Measurements from ENCODE around the gene SYT17.

The SYT17 gene

GRCh38 chr16:19240494-19240893 is 72.5 kb downstream of the SYT17 start:
- peaks cover 0 to 19% of the 10 kb centered on the region in 2 donors for H3K27me3 Mint-ChIP-seq
- H3K36me3 Mint-ChIP-seq (ENCODE audit: insufficient read depth), result no peaks in the 10 kb centered on the region
- H3K4me3 Mint-ChIP-seq, result no peak overlapping the region
- peaks cover 0 to 2% of the 10 kb centered on the region in 2 donors for H3K9me3 Mint-ChIP-seq
- ATAC-seq (replicated peaks), result no peak
- H3K27ac Mint-ChIP-seq, result no peak overlapping the region
- DNase-seq, result no peak
- H3K4me1 Mint-ChIP-seq (ENCODE audit: low read depth in 2 of 2), result no peaks in the 10 kb centered on the region

GRCh38 chr16:19241512-19241911 is 73.5 kb downstream of the SYT17 start:
- no peak overlapping the region for H3K27ac Mint-ChIP-seq
- H3K9me3 Mint-ChIP-seq, result no peaks in the 10 kb centered on the region
- no peak overlapping the region for H3K4me3 Mint-ChIP-seq
- no peak for DNase-seq
- H3K4me1 Mint-ChIP-seq (ENCODE audit: low read depth in 2 of 2), result no peaks in the 10 kb centered on the region
- peaks cover under 1 to 19% of the 10 kb centered on the region in 2 donors for H3K27me3 Mint-ChIP-seq
- no peak for ATAC-seq (replicated peaks)
- H3K36me3 Mint-ChIP-seq (ENCODE audit: insufficient read depth), result no peaks in the 10 kb centered on the region

DNA sequence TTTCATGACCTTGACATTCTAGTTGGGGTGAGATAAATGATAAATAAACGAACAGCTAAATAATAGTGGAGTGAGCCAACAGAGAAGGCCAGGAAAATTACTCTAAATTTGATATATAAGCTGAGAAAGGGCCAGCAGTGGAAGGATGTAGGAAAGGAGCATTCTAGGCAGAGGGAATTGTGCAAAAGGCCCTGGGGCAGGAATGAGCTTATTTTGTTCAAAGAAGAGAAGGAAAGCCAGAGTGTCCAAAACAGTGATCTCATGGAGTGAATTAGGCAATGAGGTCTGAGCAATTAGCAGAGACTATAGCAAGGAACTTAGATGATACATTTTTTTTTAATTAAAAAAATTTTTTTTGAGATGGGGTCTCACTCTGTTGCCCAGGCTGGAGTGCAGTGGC is 74.1 kb downstream of the SYT17 start:
- Mint-ChIP-seq H3K4me1 (ENCODE audit: low read depth in 2 of 2) (no peaks in the 10 kb centered on the region), H3K27me3 (peaks cover 5 to 19% of the 10 kb centered on the region in 2 donors), H3K9me3 (no peaks in the 10 kb centered on the region), H3K4me3 (no peak overlapping the region), H3K27ac (no peak overlapping the region), H3K36me3 (ENCODE audit: insufficient read depth) (no peaks in the 10 kb centered on the region)
- no peak for DNase-seq
- ATAC-seq (replicated peaks), result no peak

DNA sequence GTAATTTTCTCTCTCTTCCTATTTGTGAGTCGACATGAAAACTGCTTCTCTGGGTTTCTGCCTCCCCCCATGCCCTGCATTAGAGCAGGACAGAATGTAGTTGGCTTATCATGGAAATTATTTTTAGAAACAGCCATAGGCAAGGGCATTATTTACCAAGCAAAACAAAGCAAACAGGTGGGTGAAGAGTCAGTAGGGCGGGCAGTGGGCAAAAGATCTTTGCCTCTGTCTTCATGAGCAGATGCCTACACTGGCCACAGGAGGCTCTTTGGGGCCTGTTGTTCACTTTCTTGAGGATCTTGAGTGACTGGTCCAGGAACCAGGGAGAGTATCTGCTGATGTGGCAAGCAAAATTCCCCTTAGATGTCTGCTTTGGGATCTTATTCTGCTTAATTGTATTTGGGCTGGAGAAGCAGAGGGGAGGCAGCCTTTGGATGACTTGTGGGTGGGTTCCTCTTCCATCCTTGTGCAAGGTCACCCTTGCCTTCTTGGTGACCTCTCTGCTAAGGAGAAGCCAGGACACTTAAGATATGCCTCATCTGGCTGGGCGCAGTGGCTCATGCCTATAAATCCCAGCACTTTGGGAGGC is 75.0 kb downstream of the SYT17 start:
- Mint-ChIP-seq H3K4me3 (no peak overlapping the region), H3K27me3 (peaks cover 5 to 12% of the 10 kb centered on the region in 2 donors), H3K27ac (no peak overlapping the region), H3K36me3 (ENCODE audit: insufficient read depth) (no peaks in the 10 kb centered on the region), H3K4me1 (ENCODE audit: low read depth in 2 of 2) (no peaks in the 10 kb centered on the region), H3K9me3 (no peaks in the 10 kb centered on the region)
- ATAC-seq (replicated peaks), result no peak
- no peak for DNase-seq

DNA sequence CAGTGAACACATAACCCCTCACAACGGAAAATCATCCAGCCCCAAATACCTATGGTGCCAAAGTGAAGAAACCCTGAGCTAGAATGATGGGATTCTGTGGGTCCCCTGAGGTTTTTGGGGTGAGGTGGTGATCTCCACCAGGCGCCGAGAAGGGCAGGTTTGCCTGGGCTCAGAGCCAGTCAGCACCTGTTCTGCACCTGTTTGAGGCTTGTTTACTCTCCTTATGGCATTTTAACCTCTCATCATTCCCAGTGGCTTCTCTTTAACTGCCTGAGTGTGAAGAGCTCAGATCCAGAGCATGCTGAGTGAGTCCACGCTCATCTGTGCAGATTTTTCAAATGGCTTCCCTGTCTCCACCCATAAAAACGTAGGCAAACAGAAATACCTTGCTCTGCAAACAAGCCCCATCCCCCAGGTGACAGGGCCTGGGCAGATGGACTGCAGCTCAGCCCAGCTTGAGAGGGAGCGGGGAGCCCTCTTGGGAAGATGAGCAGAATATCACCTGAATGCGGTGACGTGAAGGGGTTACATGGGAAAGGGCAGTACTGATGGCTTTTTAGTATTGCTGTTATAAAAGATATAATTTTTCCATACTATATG is 77.4 kb downstream of the SYT17 start:
- H3K27me3 Mint-ChIP-seq, result peaks cover 5 to 9% of the 10 kb centered on the region in 2 donors
- ATAC-seq (replicated peaks) (no peak), DNase-seq (no peak)
- no peaks in the 10 kb centered on the region for H3K36me3 Mint-ChIP-seq (ENCODE audit: insufficient read depth)
- H3K4me1 Mint-ChIP-seq (ENCODE audit: low read depth in 2 of 2), result no peaks in the 10 kb centered on the region
- no peak overlapping the region for H3K4me3 Mint-ChIP-seq
- H3K27ac Mint-ChIP-seq, result no peak overlapping the region
- no peaks in the 10 kb centered on the region for H3K9me3 Mint-ChIP-seq

- no peak for ATAC-seq (replicated peaks)
- Mint-ChIP-seq H3K4me3 (no peak overlapping the region), H3K9me3 (no peaks in the 10 kb centered on the region), H3K36me3 (ENCODE audit: insufficient read depth) (no peaks in the 10 kb centered on the region), H3K27me3 (peaks cover 9 to 48% of the 10 kb centered on the region in 2 donors), H3K4me1 (ENCODE audit: low read depth in 2 of 2) (no peaks in the 10 kb centered on the region), H3K27ac (no peak overlapping the region)
- DNase-seq, result no peak
Measured at GRCh38 chr16:19252904-19253303, 84.9 kb downstream of the SYT17 start.

- Mint-ChIP-seq H3K4me1 (ENCODE audit: low read depth in 2 of 2) (no peaks in the 10 kb centered on the region), H3K36me3 (ENCODE audit: insufficient read depth) (no peaks in the 10 kb centered on the region), H3K27me3 (peaks cover 9 to 61% of the 10 kb centered on the region in 2 donors), H3K4me3 (no peak overlapping the region), H3K27ac (no peak overlapping the region), H3K9me3 (no peaks in the 10 kb centered on the region)
- no peak for ATAC-seq (replicated peaks)
- DNase-seq, result no peak
Measured at GRCh38 chr16:19254611-19255010, 86.6 kb downstream of the SYT17 start.

- ATAC-seq (replicated peaks), result no peak
- no peaks in the 10 kb centered on the region for H3K36me3 Mint-ChIP-seq (ENCODE audit: insufficient read depth)
- peaks cover 6 to 10% of the 10 kb centered on the region in 2 donors for H3K9me3 Mint-ChIP-seq
- peaks cover 0 to 7% of the 10 kb centered on the region in 2 donors for H3K27me3 Mint-ChIP-seq
- no peaks in the 10 kb centered on the region for H3K4me1 Mint-ChIP-seq (ENCODE audit: low read depth in 2 of 2)
- no peak for DNase-seq
- no peak overlapping the region for H3K27ac Mint-ChIP-seq
- no peak overlapping the region for H3K4me3 Mint-ChIP-seq
Measured at GRCh38 chr16:19264123-19264673, 96.2 kb downstream of the SYT17 start.

DNA sequence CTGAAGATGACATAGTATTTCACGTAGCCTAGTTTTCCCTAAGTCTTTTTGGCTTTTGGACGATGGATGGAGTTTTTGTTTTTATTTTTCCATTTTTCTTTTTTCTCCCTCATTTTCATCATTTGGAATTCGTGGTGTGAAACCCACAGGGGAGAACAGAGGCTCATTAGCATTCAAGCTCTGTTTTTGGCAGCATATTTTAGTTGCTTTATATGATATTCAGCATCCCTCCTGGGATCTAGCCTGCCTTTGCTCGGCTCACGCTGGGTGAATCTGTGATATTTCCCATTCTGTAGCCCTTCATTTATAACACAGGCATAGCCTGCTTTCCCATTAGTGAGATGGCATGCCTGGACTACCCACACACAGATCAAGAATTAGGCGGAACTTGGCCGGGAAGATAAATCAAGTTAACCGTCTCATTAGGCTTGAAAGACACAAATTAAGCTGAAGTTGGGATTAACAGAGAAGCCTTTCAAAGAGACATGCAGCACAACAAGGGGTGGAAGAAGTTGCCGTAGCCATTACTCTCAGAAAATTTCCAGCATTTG is 97.4 kb downstream of the SYT17 start:
- DNase-seq, result no peak
- Mint-ChIP-seq H3K36me3 (ENCODE audit: insufficient read depth) (no peaks in the 10 kb centered on the region), H3K9me3 (peaks cover 6 to 10% of the 10 kb centered on the region in 2 donors), H3K27ac (no peak overlapping the region), H3K27me3 (no peaks in the 10 kb centered on the region), H3K4me1 (ENCODE audit: low read depth in 2 of 2) (no peaks in the 10 kb centered on the region), H3K4me3 (no peak overlapping the region)
- ATAC-seq (replicated peaks), result no peak

GRCh38 chr16:19266774-19267173 is 98.7 kb downstream of the SYT17 start:
- H3K4me1 Mint-ChIP-seq (ENCODE audit: low read depth in 2 of 2), result no peaks in the 10 kb centered on the region
- H3K9me3 Mint-ChIP-seq, result peaks cover 6 to 10% of the 10 kb centered on the region in 2 donors
- no peak for ATAC-seq (replicated peaks)
- no peaks in the 10 kb centered on the region for H3K36me3 Mint-ChIP-seq (ENCODE audit: insufficient read depth)
- no peak overlapping the region for H3K27ac Mint-ChIP-seq
- H3K27me3 Mint-ChIP-seq, result no peaks in the 10 kb centered on the region
- DNase-seq, result no peak
- H3K4me3 Mint-ChIP-seq, result no peak overlapping the region

GRCh38 chr16:19269098-19269497 is 101.1 kb downstream of the SYT17 start:
- no peak for ATAC-seq (replicated peaks)
- Mint-ChIP-seq H3K27me3 (peaks cover 0 to 6% of the 10 kb centered on the region in 2 donors), H3K9me3 (peaks cover 6 to 10% of the 10 kb centered on the region in 2 donors), H3K27ac (no peak overlapping the region), H3K4me1 (ENCODE audit: low read depth in 2 of 2) (no peaks in the 10 kb centered on the region), H3K36me3 (ENCODE audit: insufficient read depth) (no peaks in the 10 kb centered on the region), H3K4me3 (no peak overlapping the region)
- DNase-seq, result no peak

- no peak for DNase-seq
- no peaks in the 10 kb centered on the region for H3K9me3 Mint-ChIP-seq
- H3K27me3 Mint-ChIP-seq, result peaks cover 0 to 6% of the 10 kb centered on the region in 2 donors
- H3K4me3 Mint-ChIP-seq, result no peak overlapping the region
- no peak for ATAC-seq (replicated peaks)
- H3K27ac Mint-ChIP-seq, result no peak overlapping the region
- no peaks in the 10 kb centered on the region for H3K36me3 Mint-ChIP-seq (ENCODE audit: insufficient read depth)
- no peaks in the 10 kb centered on the region for H3K4me1 Mint-ChIP-seq (ENCODE audit: low read depth in 2 of 2)
Measured at GRCh38 chr16:19274165-19274797, 106.2 kb downstream of the SYT17 start.

- ATAC-seq (replicated peaks) (no peak), DNase-seq (no peak)
- no peaks in the 10 kb centered on the region for H3K36me3 Mint-ChIP-seq (ENCODE audit: insufficient read depth)
- H3K4me3 Mint-ChIP-seq, result no peak overlapping the region
- H3K27ac Mint-ChIP-seq, result no peak overlapping the region
- H3K27me3 Mint-ChIP-seq, result peaks cover 0 to 12% of the 10 kb centered on the region in 2 donors
- no peaks in the 10 kb centered on the region for H3K9me3 Mint-ChIP-seq
- no peaks in the 10 kb centered on the region for H3K4me1 Mint-ChIP-seq (ENCODE audit: low read depth in 2 of 2)
Measured at GRCh38 chr16:19278403-19278802, 110.4 kb downstream of the SYT17 start.

- H3K36me3 Mint-ChIP-seq (ENCODE audit: insufficient read depth), result peaks cover 4% of the 10 kb centered on the region
- no peak for ATAC-seq (replicated peaks)
- no peak for DNase-seq
- H3K4me1 Mint-ChIP-seq (ENCODE audit: low read depth in 2 of 2), result no peaks in the 10 kb centered on the region
- peaks cover 0 to 30% of the 10 kb centered on the region in 2 donors for H3K27me3 Mint-ChIP-seq
- H3K4me3 Mint-ChIP-seq, result no peak overlapping the region
- no peaks in the 10 kb centered on the region for H3K9me3 Mint-ChIP-seq
- no peak overlapping the region for H3K27ac Mint-ChIP-seq
Measured at GRCh38 chr16:19281246-19281645, 113.2 kb downstream of the SYT17 start.
